Activated effector memory CD4-positive, alpha-beta T cell treated with anti-CD3 and anti-CD28 coated beads, Interleukin-2, amount 50 U/mL, for 16 hours (primary cell): ENCODE results near the gene PTPRK.

Source experiments
- DNase-seq: peaks from one replicate; pipeline ENCODE4 v3.0.0-alpha.2; 2020

The PTPRK gene

GRCh38 chr6:128174724-128175123, 345.7 kb downstream of the PTPRK start:
- no peak for DNase-seq

GRCh38 chr6:128172752-128173682, 347.4 kb downstream of the PTPRK start:
- DNase-seq = no peak

- no peak for DNase-seq
Observed at GRCh38 chr6:128172081-128172480, 348.3 kb downstream of the PTPRK start.

GRCh38 chr6:128171182-128171581, 349.2 kb downstream of the PTPRK start:
- no peak for DNase-seq

- no peak for DNase-seq
Observed at GRCh38 chr6:128168244-128168643, 352.2 kb downstream of the PTPRK start.

- no peak for DNase-seq
Observed at GRCh38 chr6:128167552-128167951, 352.8 kb downstream of the PTPRK start.

- no peak for DNase-seq
Observed at GRCh38 chr6:128164254-128164653, 356.1 kb downstream of the PTPRK start.

- no peak for DNase-seq
Observed at GRCh38 chr6:128162423-128162822, 358.0 kb downstream of the PTPRK start.

- DNase-seq = no peak
Observed at GRCh38 chr6:128161839-128162238, 358.6 kb downstream of the PTPRK start.

- no peak for DNase-seq
Observed at GRCh38 chr6:128161263-128161662, 359.1 kb downstream of the PTPRK start.

- DNase-seq = no peak
Observed at GRCh38 chr6:128158496-128158895, 361.9 kb downstream of the PTPRK start.

- DNase-seq = no peak
Observed at GRCh38 chr6:128156321-128157111, 363.9 kb downstream of the PTPRK start.

- no peak for DNase-seq
Observed at GRCh38 chr6:128155826-128156225, 364.6 kb downstream of the PTPRK start.

- DNase-seq = no peak
Observed at GRCh38 chr6:128152551-128152950, 367.8 kb downstream of the PTPRK start.

GRCh38 chr6:128150376-128150775, 370.0 kb downstream of the PTPRK start:
- DNase-seq = no peak

- DNase-seq = no peak
Observed at GRCh38 chr6:128149796-128150195, 370.6 kb downstream of the PTPRK start.

GRCh38 chr6:128144320-128144719, 376.1 kb downstream of the PTPRK start:
- DNase-seq = no peak

GRCh38 chr6:128141932-128142331, 378.5 kb downstream of the PTPRK start:
- no peak for DNase-seq

GRCh38 chr6:128139519-128139918, 380.9 kb downstream of the PTPRK start:
- no peak for DNase-seq

- no peak for DNase-seq
Observed at GRCh38 chr6:128138694-128139093, 381.7 kb downstream of the PTPRK start.

GRCh38 chr6:128135325-128135724, 385.1 kb downstream of the PTPRK start:
- no peak for DNase-seq

- no peak for DNase-seq
Observed at GRCh38 chr6:128131566-128131965, 388.8 kb downstream of the PTPRK start.

GRCh38 chr6:128131036-128131435, 389.4 kb downstream of the PTPRK start:
- DNase-seq = no peak

GRCh38 chr6:128129679-128130078, 390.7 kb downstream of the PTPRK start:
- DNase-seq = no peak
